GM23338 (cell line): Measurements from ENCODE around the gene ABCD3. TPM values are rescaled to one million over a fixed set of nuclear protein-coding genes. Genes with fewer than 3 reads are reported as not detected.

Source experiments
- ATAC-seq: fragments of 200-7000 bp; cut with Tn5 transposase; 3 replicates; pipeline ENCODE4 v1.9.1; 2020
- DNase-seq: peaks from one replicate; pipeline ENCODE4 v3.0.0-alpha.2; 2015; ENCODE audit warnings: low spot score
- H2AFZ ChIP-seq: fragments of 200-600 bp; sonication (generic); 2 replicates; pipeline ENCODE4 v1.8.0; 2016; ENCODE audit warnings: antibody characterized with exemption, mild to moderate bottlenecking, moderate library complexity
- H3F3A ChIP-seq: fragments of 200-600 bp; sonication (generic); replicated peaks from 2 replicates; pipeline ENCODE4 v1.8.0; 2017; ENCODE audit warnings: antibody characterized with exemption, mixed run types, low read depth
- H3K27ac ChIP-seq: fragments of 200-600 bp; sonication (generic); 2 replicates; pipeline ENCODE4 v1.6.1; 2016; ENCODE audit warnings: low read depth
- H3K27me3 ChIP-seq: fragments of 200-600 bp; sonication (generic); 2 replicates; pipeline ENCODE4 v1.8.0; 2016; ENCODE audit warnings: mild to moderate bottlenecking, mixed run types, moderate library complexity; ENCODE audit not compliant: insufficient read depth
- H3K36me3 ChIP-seq: fragments of 200-600 bp; sonication (generic); 2 replicates; pipeline ENCODE4 v1.8.0; 2016; ENCODE audit warnings: mild to moderate bottlenecking; ENCODE audit not compliant: insufficient read depth
- H3K4me1 ChIP-seq: fragments of 200-600 bp; sonication (generic); 2 replicates; pipeline ENCODE4 v1.8.0; 2016; ENCODE audit warnings: mild to moderate bottlenecking, moderate library complexity; ENCODE audit not compliant: insufficient read depth
- H3K4me2 ChIP-seq: fragments of 200-600 bp; sonication (generic); 2 replicates; pipeline ENCODE4 v1.7.1; 2017; ENCODE audit warnings: mixed run types
- H3K4me3 ChIP-seq: fragments of 200-600 bp; sonication (generic); 2 replicates; pipeline ENCODE4 v1.6.1; 2016; ENCODE audit warnings: mixed run types
- H3K79me2 ChIP-seq: fragments of 200-600 bp; sonication (generic); replicated peaks from 2 replicates; pipeline ENCODE4 v1.8.0; 2017; ENCODE audit warnings: mild to moderate bottlenecking; ENCODE audit not compliant: insufficient read depth
- H3K9me2 ChIP-seq: fragments of 200-600 bp; sonication (generic); 2 replicates; pipeline ENCODE4 v1.8.0; 2017; ENCODE audit not compliant: insufficient read depth
- H4K20me1 ChIP-seq: fragments of 200-600 bp; sonication (generic); replicated peaks from 2 replicates; pipeline ENCODE4 v1.8.0; 2017; ENCODE audit warnings: mild to moderate bottlenecking; ENCODE audit not compliant: insufficient read depth
- H3K27ac Mint-ChIP-seq: 2 replicates; pipeline ENCODE4 v1.8.0; 2020; ENCODE audit warnings: inconsistent platforms, mild to moderate bottlenecking, moderate library complexity, mixed read lengths
- H3K27me3 Mint-ChIP-seq: 3 replicates; pipeline ENCODE4 v1.8.0; 2022; ENCODE audit warnings: low read depth, mild to moderate bottlenecking, moderate library complexity, mixed read lengths, inconsistent platforms; ENCODE audit not compliant: insufficient read depth, poor library complexity
- H3K36me3 Mint-ChIP-seq: 3 replicates; pipeline ENCODE4 v1.8.0; 2021; ENCODE audit warnings: low read depth, mild to moderate bottlenecking, inconsistent platforms, moderate library complexity, mixed read lengths
- H3K4me1 Mint-ChIP-seq: 3 replicates; pipeline ENCODE4 v1.8.0; 2020; ENCODE audit warnings: mild to moderate bottlenecking, inconsistent platforms, mixed read lengths
- H3K4me3 Mint-ChIP-seq: 3 replicates; pipeline ENCODE4 v1.8.0; 2021; ENCODE audit warnings: moderate library complexity, mild to moderate bottlenecking, inconsistent platforms, mixed read lengths
- H3K9me3 Mint-ChIP-seq: 3 replicates; pipeline ENCODE4 v1.8.0; 2020; ENCODE audit warnings: moderate library complexity, mild to moderate bottlenecking, inconsistent platforms, mixed read lengths
- CREB1 ChIP-seq: fragments of 250-450 bp; sonication (Bioruptor Pico); IDR thresholded peaks from 2 replicates; pipeline ENCODE4 v1.5.0; 2020; ENCODE audit warnings: low read depth, mild to moderate bottlenecking, moderate library complexity
- CTCF ChIP-seq, 2 experiments: fragments of 200-600 bp in 1 of 2; sonication (generic) in 1 of 2; conservative IDR thresholded peaks; 2 replicates each; pipeline versions ENCODE4 v1.5.1 to v1.6.1; 2016 to 2017; ENCODE audit warnings: antibody characterized with exemption in 2 of 2, low read depth in 2 of 2, mild to moderate bottlenecking in 2 of 2, moderate library complexity in 1 of 2
- EZH2phosphoT487 ChIP-seq: fragments of 200-600 bp; sonication (generic); IDR thresholded peaks from one replicate; pipeline ENCODE4 v1.8.1; 2018; ENCODE audit warnings: antibody characterized with exemption; ENCODE audit not compliant: unreplicated experiment
- POLR2AphosphoS5 ChIP-seq: IDR thresholded peaks from 2 replicates; pipeline ENCODE4 v1.6.1; 2016; ENCODE audit warnings: antibody characterized with exemption, low read depth
- STAT1 ChIP-seq: IDR thresholded peaks from one replicate; pipeline ENCODE4 v1.6.1; 2016; ENCODE audit warnings: antibody characterized with exemption; ENCODE audit not compliant: unreplicated experiment
- ZNF462 ChIP-seq: fragments of 250-450 bp; sonication (Bioruptor Pico); IDR thresholded peaks from 2 replicates; pipeline ENCODE4 v1.5.0; 2020; ENCODE audit warnings: mild to moderate bottlenecking, moderate library complexity
- polyA plus RNA-seq: library from polyadenylated mRNA; unstranded; fragments of >200 nt; fragmentation: Nextera tagmentation; extraction: Ambion mirVana; gene quantifications from 2 replicates; pipeline ENCODE4 v1.2.1, GENCODE V29; 2016
- total RNA-seq: library from RNA; depleted of rRNA; stranded (reverse); fragments of >200 nt; shearing (Covaris generic); gene quantifications from 2 replicates; pipeline ENCODE4 v1.2.3, GENCODE V29; 2014

ABCD3 gene
- total and polyA plus RNA-seq, 2 experiments from 2014 or later = 12.3 to 24.0 TPM

GRCh38 chr1:94395748-94396309, 22.4 kb upstream of the ABCD3 start:
- no peak for TF ChIP-seq STAT1
- TF ChIP-seq EZH2phosphoT487 = no peak
- TF ChIP-seq ZNF462 = no peak
- no peak for TF ChIP-seq POLR2AphosphoS5
- H3K4me3 Mint-ChIP-seq = no peak overlapping the region
- no peak overlapping the region for H3K27ac ChIP-seq
- H3K4me3 ChIP-seq = no peak overlapping the region
- no peaks in the 10 kb centered on the region for H3K79me2 ChIP-seq
- H3K9me2 ChIP-seq = peaks cover 10% of the 10 kb centered on the region; the same call in 1 of the 2 replicates
- no peak for ATAC-seq
- peaks cover 3% of the 10 kb centered on the region; the same call in 1 of the 3 replicates for H3K36me3 Mint-ChIP-seq
- H3K4me1 Mint-ChIP-seq = peaks cover 23% of the 10 kb centered on the region
- no peaks in the 10 kb centered on the region for H3K27me3 ChIP-seq
- H4K20me1 ChIP-seq = no peaks in the 10 kb centered on the region
- no peak for DNase-seq
- peaks cover 13% of the 10 kb centered on the region for H3K4me1 ChIP-seq
- 0 out of 2 replicates have a peak overlapping the region, but pooled peaks have one; percentile 54 for H3K4me2 ChIP-seq
- peaks cover 7% of the 10 kb centered on the region; the same call in 2 of the 3 replicates for H3K9me3 Mint-ChIP-seq
- no peak overlapping the region for H3K27ac Mint-ChIP-seq
- H3K27me3 Mint-ChIP-seq = peaks cover 2% of the 10 kb centered on the region
- peak overlapping the region; percentile 49; the same call in 1 of the 2 replicates for H2AFZ ChIP-seq
- no peaks in the 10 kb centered on the region for H3K36me3 ChIP-seq
- H3F3A ChIP-seq = no peaks in the 10 kb centered on the region

GRCh38 chr1:94396356-94397010, 21.7 kb upstream of the ABCD3 start:
- peaks cover 2% of the 10 kb centered on the region for H3K27me3 Mint-ChIP-seq
- Histone ChIP-seq H3K27me3 (no peaks in the 10 kb centered on the region), H2AFZ (no peak overlapping the region), H3K4me1 (peaks cover 13% of the 10 kb centered on the region), H3K4me2 (no peak overlapping the region), H3K36me3 (no peaks in the 10 kb centered on the region), H3K27ac (no peak overlapping the region), H3K9me2 (peaks cover 10% of the 10 kb centered on the region; the same call in 1 of the 2 replicates), H3K4me3 (no peak overlapping the region), H4K20me1 (no peaks in the 10 kb centered on the region), H3K79me2 (no peaks in the 10 kb centered on the region), H3F3A (no peaks in the 10 kb centered on the region)
- no peak overlapping the region for H3K4me3 Mint-ChIP-seq
- peaks cover 3% of the 10 kb centered on the region; the same call in 1 of the 3 replicates for H3K9me3 Mint-ChIP-seq
- DNase-seq = peak; percentile 78
- peaks cover 23% of the 10 kb centered on the region for H3K4me1 Mint-ChIP-seq
- H3K27ac Mint-ChIP-seq = no peak overlapping the region
- H3K36me3 Mint-ChIP-seq = peaks cover under 1% of the 10 kb centered on the region; the same call in 1 of the 3 replicates
- no peak for TF ChIP-seq EZH2phosphoT487
- peak; percentile 52 to 67 for TF ChIP-seq CTCF (conservative IDR thresholded peaks at IDR 0.05; ENCODE audit: low read depth in 2 of 2)
- no peak for TF ChIP-seq CREB1 (CRISPR knock-in tag)
- peak; percentile 92 for ATAC-seq
